Lung (tissue), 12 donors: ENCODE results near the gene RAB4B. TPM values are rescaled to one million over a fixed set of nuclear protein-coding genes. Genes with fewer than 3 reads are reported as not detected.

Experiments
- ATAC-seq: fragments of 200-7000 bp; cut with Tn5 transposase; one replicate; pipeline ENCODE4 v1.9.1; 2020; ENCODE audit warnings: moderate number of reproducible peaks; ENCODE audit not compliant: insufficient read depth, low FRiP score
- DNase-seq, 3 donors: peaks; one replicate each; pipeline ENCODE4 v3.0.0-alpha.2; 2013 to 2017
- H3K27ac ChIP-seq, 2 donors: one replicate each; pipeline ENCODE4 v1.5.1; 2013; ENCODE audit warnings: mild to moderate bottlenecking in 2 of 2, moderate library complexity in 2 of 2, control low read depth in 1 of 2, inconsistent platforms in 1 of 2, low read depth in 1 of 2, low read length in 1 of 2
- H3K27me3 ChIP-seq, 3 donors: one replicate each; pipeline ENCODE4 v1.5.1; 2013; ENCODE audit warnings: low read length in 2 of 3; ENCODE audit not compliant: control insufficient read depth in 3 of 3, insufficient read depth in 3 of 3
- H3K36me3 ChIP-seq, 4 donors: one replicate each; pipeline ENCODE4 v1.5.1; 2013; ENCODE audit warnings: low read length in 4 of 4, mild to moderate bottlenecking in 1 of 4, moderate library complexity in 1 of 4; ENCODE audit not compliant: control insufficient read depth in 4 of 4, insufficient read depth in 4 of 4
- H3K4me1 ChIP-seq, 5 donors: one replicate each; pipeline ENCODE4 v1.5.1; 2013; ENCODE audit warnings: low read length in 5 of 5, mild to moderate bottlenecking in 2 of 5, moderate library complexity in 1 of 5; ENCODE audit not compliant: control insufficient read depth in 5 of 5, insufficient read depth in 5 of 5
- H3K4me3 ChIP-seq: one replicate; pipeline ENCODE4 v1.5.1; 2013; ENCODE audit warnings: mild to moderate bottlenecking, control low read depth, moderate library complexity
- H3K9ac ChIP-seq, 2 donors: one replicate each; pipeline ENCODE4 v1.5.1; 2013; ENCODE audit warnings: low read length in 2 of 2, control low read depth in 1 of 2; ENCODE audit not compliant: insufficient read depth in 1 of 2
- H3K9me3 ChIP-seq, 4 donors: one replicate each; pipeline ENCODE4 v1.5.1; 2013; ENCODE audit warnings: low read length in 3 of 4, mild to moderate bottlenecking in 1 of 4, moderate library complexity in 1 of 4; ENCODE audit not compliant: control insufficient read depth in 4 of 4, insufficient read depth in 3 of 4
- CTCF ChIP-seq: IDR thresholded peaks from 2 replicates; pipeline ENCODE4 v1.5.1; 2012; ENCODE audit warnings: mild to moderate bottlenecking; ENCODE audit errors: control extremely low read depth, extremely low read depth
- WGBS, 2 donors: extraction: QIAGEN DNeasy Blood & Tissue Kit; methylation state at CpG; one replicate each; pipeline ENCODE4 v1.1.7; 2013; 5-methylcytosine and 5-hydroxymethylcytosine counted together
- polyA plus RNA-seq, 2 donors: library from polyadenylated mRNA; stranded (reverse); fragments of 200-250 nt; gene quantifications; one replicate each; pipeline ENCODE4 v1.2.1, GENCODE V29; 2013
- total RNA-seq, 2 donors: library from RNA; depleted of rRNA in 1 of 2; stranded (reverse); fragments of >200 nt in 1 of 2; gene quantifications; one replicate each; pipeline ENCODE4 v1.2.1, GENCODE V29; 2014 to 2021
- donor health status: control.
- donor health status: control.
- donor health status: Bipolar disorder and iron deficiency.
- donor health status: healthy.
- donor health status: DM: yes; HTN: yes; CAD: no.

Gene RAB4B
- total and polyA plus RNA-seq, 4 donors, result 11.5 to 90.9 (median 75.8) TPM

GRCh38 chr19:40798683-40799557, 20.9 kb downstream of the RAB4B start, which contains the start of gene EGLN2:
TSS of gene EGLN2 (plus strand) at chr19:40799191. CDS start at chr19:40800573, 1,382 bp downstream.
- Histone ChIP-seq H3K4me1 (peaks cover 14 to 47% (median 32%) of the 10 kb centered on the region in 5 donors), H3K9ac (peak within 1 kb of the TSS; percentile 63 to 85), H3K36me3 (peaks cover 0 to 15% (median 4%) of the 10 kb centered on the region in 4 donors), H3K4me3 (peak within 1 kb of the TSS; percentile 89), H3K27ac (peak within 1 kb of the TSS; percentile 90 to 93), H3K9me3 (no peaks in the 10 kb centered on the region), H3K27me3 (no peaks in the 10 kb centered on the region)
- no peak for TF ChIP-seq CTCF
- WGBS, 2 donors, result 1% methylated on average over 56 to 109 of the region's 110 CpGs
- DNase-seq (peak; percentile 100), ATAC-seq (peak; percentile 89)

GRCh38 chr19:40799558-40800338, 21.7 kb downstream of the RAB4B start:
- 1 to 4% methylated on average over 37 to 40 of the region's 40 CpGs for WGBS, 2 donors
- peak overlapping the region; percentile 90 to 93 for H3K27ac ChIP-seq

GRCh38 chr19:40800339-40800996, 22.4 kb downstream of the RAB4B start:
- peak overlapping the region; percentile 90 to 93 for H3K27ac ChIP-seq
- H3K36me3 ChIP-seq, result peaks cover 0 to 18% (median 8%) of the 10 kb centered on the region in 4 donors
- H3K4me3 ChIP-seq, result peak overlapping the region; percentile 89
- H3K9me3 ChIP-seq, result no peaks in the 10 kb centered on the region
- no peaks in the 10 kb centered on the region for H3K27me3 ChIP-seq
- no peak for TF ChIP-seq CTCF
- H3K9ac ChIP-seq, result peak overlapping the region in 1 of 2 donors; percentile 63
- H3K4me1 ChIP-seq, result peaks cover 17 to 53% (median 46%) of the 10 kb centered on the region in 5 donors
- DNase-seq (no peak), ATAC-seq (no peak)
- 49 to 74% methylated on average over 26 to 27 of the region's 27 CpGs for WGBS, 2 donors

More at GRCh38 chr19:40799558-40800338, 21.7 kb downstream of the RAB4B start:
- ATAC-seq (no peak), DNase-seq (peak; percentile 37 to 56 (median 39))
- Histone ChIP-seq H3K27me3 (no peaks in the 10 kb centered on the region), H3K4me1 (peaks cover 15 to 53% (median 40%) of the 10 kb centered on the region in 5 donors), H3K9me3 (no peaks in the 10 kb centered on the region), H3K4me3 (peak overlapping the region; percentile 89), H3K9ac (peak overlapping the region; percentile 42 to 63), H3K36me3 (peaks cover 0 to 16% (median 5%) of the 10 kb centered on the region in 4 donors)
- TF ChIP-seq CTCF, result no peak
